ENCODE measurements around the gene FBXO42. TPM values are rescaled to one million over a fixed set of nuclear protein-coding genes. Genes with fewer than 3 reads are reported as not detected.

Gene FBXO42
- total RNA-seq, 1 experiment from 2014 or later = 21.9 TPM

DNA sequence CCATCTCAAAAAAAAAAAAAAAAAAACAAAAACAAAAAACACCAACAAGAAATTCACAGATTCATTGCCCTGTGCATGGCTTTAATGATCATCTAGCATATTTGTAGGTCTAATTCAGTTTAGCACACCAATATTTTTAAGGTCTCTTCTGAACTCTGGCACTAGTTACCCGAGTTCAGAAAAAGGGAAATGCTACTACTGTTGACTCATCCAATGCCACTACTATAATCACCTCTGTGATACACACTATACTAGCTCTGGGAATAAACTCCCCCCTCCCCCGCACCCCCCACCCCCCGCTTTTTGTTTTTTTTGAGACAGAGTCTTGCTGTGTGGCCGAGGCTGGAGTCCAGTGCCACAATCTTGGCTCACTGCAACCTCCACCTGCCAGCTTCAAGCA is 55.6 kb downstream of the FBXO42 start:
- DNase-seq (ENCODE audit: unreplicated experiment) = no peak
- TF ChIP-seq CTCF (IDR thresholded peaks at IDR 0.05; ENCODE audit: unreplicated experiment) = no peak
- no peaks in the 10 kb centered on the region for H3K9me3 Mint-ChIP-seq (ENCODE audit: unreplicated experiment)
- POLR2A ChIA-PET = interaction anchor here (1.0 to 1.4 kb wide), 2 partner anchors 56 to 463 kb away, joined by 3 to 5 read pairs; partner anchors contain the start of gene FBXO42
- no peaks in the 10 kb centered on the region for H3K27me3 Mint-ChIP-seq (ENCODE audit: insufficient read depth, unreplicated experiment)
- peaks cover 6% of the 10 kb centered on the region for H3K4me1 Mint-ChIP-seq (ENCODE audit: insufficient read depth, unreplicated experiment)
- BruUV-seq (replicated peaks) = no TSS peak
- CTCF ChIA-PET = no interaction called here
- H3K36me3 Mint-ChIP-seq (ENCODE audit: insufficient read depth, unreplicated experiment) = peaks cover 86% of the 10 kb centered on the region
- H3K4me3 Mint-ChIP-seq (ENCODE audit: unreplicated experiment) = no peak overlapping the region
- H3K27ac Mint-ChIP-seq (ENCODE audit: low read depth, unreplicated experiment) = no peak overlapping the region
- intact Hi-C loops (cut with micrococcal nuclease) = no loop called here

- Mint-ChIP-seq H3K9me3 (ENCODE audit: unreplicated experiment) (no peaks in the 10 kb centered on the region), H3K36me3 (ENCODE audit: insufficient read depth, unreplicated experiment) (peaks cover 75% of the 10 kb centered on the region), H3K4me3 (ENCODE audit: unreplicated experiment) (no peak overlapping the region), H3K4me1 (ENCODE audit: insufficient read depth, unreplicated experiment) (no peaks in the 10 kb centered on the region), H3K27me3 (ENCODE audit: insufficient read depth, unreplicated experiment) (no peaks in the 10 kb centered on the region), H3K27ac (ENCODE audit: low read depth, unreplicated experiment) (no peak overlapping the region)
- TF ChIP-seq CTCF (IDR thresholded peaks at IDR 0.05; ENCODE audit: unreplicated experiment) = no peak
- DNase-seq (ENCODE audit: unreplicated experiment) = peak; percentile 30
- ChIA-PET CTCF (interaction anchor here (0.6 to 1.5 kb wide), 5 partner anchors 21 to 71 kb away, joined by 3 to 4 read pairs (median 3); partner anchors contain the start of gene FBXO42), POLR2A (interaction anchor here (1.0 to 2.5 kb wide), 5 partner anchors 27 to 63 kb away, joined by 3 to 12 read pairs (median 7); partner anchors contain the start of gene FBXO42)
- no TSS peak for BruUV-seq (replicated peaks)
- intact Hi-C loops (cut with micrococcal nuclease) = loop anchor here (5.0 kb wide), 1 partner anchor 58 kb away; the partner anchor contains the start of gene FBXO42
These were observed 57.8 kb downstream of the FBXO42 start for GRCh38 chr1:16294219-16295212.

- DNase-seq (ENCODE audit: unreplicated experiment) = no peak
- H3K4me3 Mint-ChIP-seq (ENCODE audit: unreplicated experiment) = no peak overlapping the region
- BruUV-seq (replicated peaks) = no TSS peak
- ChIA-PET POLR2A (interaction anchor here (1.0 to 2.5 kb wide), 6 partner anchors 28 to 64 kb away, joined by 3 to 12 read pairs (median 6); partner anchors contain the start of gene FBXO42), CTCF (interaction anchor here (0.6 to 2.4 kb wide), 7 partner anchors 9 to 72 kb away, joined by 3 to 6 read pairs (median 4); partner anchors contain the start of gene FBXO42)
- peak overlapping the region; percentile 39 for H3K27ac Mint-ChIP-seq (ENCODE audit: low read depth, unreplicated experiment)
- no peak for TF ChIP-seq CTCF (IDR thresholded peaks at IDR 0.05; ENCODE audit: unreplicated experiment)
- peaks cover 74% of the 10 kb centered on the region for H3K36me3 Mint-ChIP-seq (ENCODE audit: insufficient read depth, unreplicated experiment)
- no peaks in the 10 kb centered on the region for H3K4me1 Mint-ChIP-seq (ENCODE audit: insufficient read depth, unreplicated experiment)
- no peaks in the 10 kb centered on the region for H3K9me3 Mint-ChIP-seq (ENCODE audit: unreplicated experiment)
- no peaks in the 10 kb centered on the region for H3K27me3 Mint-ChIP-seq (ENCODE audit: insufficient read depth, unreplicated experiment)
- intact Hi-C loops (cut with micrococcal nuclease) = loop anchor here (5.0 kb wide), 1 partner anchor 59 kb away; the partner anchor contains the start of gene FBXO42
These were observed 58.7 kb downstream of the FBXO42 start for GRCh38 chr1:16293538-16293937.

DNA sequence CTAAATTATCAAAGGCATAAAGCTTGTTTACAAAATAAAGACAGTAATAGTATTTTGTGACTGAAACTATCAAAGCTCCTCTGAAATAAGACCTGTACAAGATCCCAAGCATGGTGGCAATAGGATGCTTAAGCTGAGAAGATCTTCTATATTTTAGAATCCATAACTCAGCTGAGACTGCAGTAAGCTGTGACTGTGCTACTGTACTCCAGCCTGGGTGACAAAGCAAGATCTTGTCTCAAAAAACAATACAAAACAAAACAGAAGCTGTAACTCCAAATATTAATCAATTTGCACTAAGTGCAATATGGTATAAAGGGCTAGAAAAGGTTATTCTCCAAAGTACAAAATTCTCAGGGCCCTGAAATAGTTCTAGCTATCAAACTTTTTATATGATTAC is 59.5 kb downstream of the FBXO42 start:
- Mint-ChIP-seq H3K9me3 (ENCODE audit: unreplicated experiment) (no peaks in the 10 kb centered on the region), H3K4me1 (ENCODE audit: insufficient read depth, unreplicated experiment) (no peaks in the 10 kb centered on the region), H3K4me3 (ENCODE audit: unreplicated experiment) (no peak overlapping the region), H3K27me3 (ENCODE audit: insufficient read depth, unreplicated experiment) (no peaks in the 10 kb centered on the region), H3K27ac (ENCODE audit: low read depth, unreplicated experiment) (no peak overlapping the region), H3K36me3 (ENCODE audit: insufficient read depth, unreplicated experiment) (peaks cover 70% of the 10 kb centered on the region)
- no peak for TF ChIP-seq CTCF (IDR thresholded peaks at IDR 0.05; ENCODE audit: unreplicated experiment)
- no TSS peak for BruUV-seq (replicated peaks)
- no peak for DNase-seq (ENCODE audit: unreplicated experiment)
- POLR2A ChIA-PET = interaction anchor here (0.7 to 2.5 kb wide), 3 partner anchors 28 to 94 kb away, joined by 3 to 9 read pairs (median 6); partner anchors contain the start of gene FBXO42
- intact Hi-C loops (cut with micrococcal nuclease) = loop anchor here (5.0 kb wide), 1 partner anchor 60 kb away; the partner anchor contains the start of gene FBXO42
- CTCF ChIA-PET = interaction anchor here (1.2 to 2.4 kb wide), 3 partner anchors 10 to 209 kb away, joined by 3 to 6 read pairs (median 5); no protein-coding TSS in a partner anchor
